Pancreas (tissue), 10 donors: ENCODE data around the gene RPL31. TPM values are rescaled to one million over a fixed set of nuclear protein-coding genes. Genes with fewer than 3 reads are reported as not detected.
"Not testable (repeated sequence)": the region's sequence is repeated elsewhere in the genome, so short reads cannot be mapped to it uniquely, and the experiment has no call there.

Source experiments
- ATAC-seq, 4 donors: fragments of 200-7000 bp; cut with Tn5 transposase; one replicate each; pipeline versions ENCODE4 v1.8.0 to v1.9.1; 2020; ENCODE audit warnings: mild to moderate bottlenecking in 4 of 4, moderate library complexity in 4 of 4
- DNase-seq, 6 donors: peaks; one replicate each; pipeline ENCODE4 v3.0.0-alpha.2; 2020
- FAIRE-seq: peaks from 2 replicates; lab custom pipeline; 2012; peaks lifted over from hg19 to GRCh38; lab: Jason Lieb, UNC
- H3K27ac ChIP-seq, 4 donors: fragments of 200-600 bp; sonication (generic); 1 replicate in 3 of 4; 2 replicates in 1 of 4; pipeline versions ENCODE4 v1.5.0 to v1.8.0; 2020
- H3K27me3 ChIP-seq, 4 donors: fragments of 200-600 bp; one replicate each; pipeline ENCODE4 v1.8.0; 2021
- H3K36me3 ChIP-seq, 3 donors: fragments of 200-600 bp; sonication (generic) in 1 of 3; one replicate each; pipeline versions ENCODE4 v1.5.0 to v1.8.0; 2020 to 2021
- H3K4me1 ChIP-seq, 3 donors: fragments of 200-600 bp; one replicate each; pipeline ENCODE4 v1.8.0; 2021
- H3K4me3 ChIP-seq, 4 donors: fragments of 200-600 bp; sonication (generic) in 2 of 4; one replicate each; pipeline versions ENCODE4 v1.5.0 to v1.8.0; 2020 to 2021
- H3K9me3 ChIP-seq, 4 donors: fragments of 200-600 bp; one replicate each; pipeline ENCODE4 v1.8.0; 2021
- WGBS, 2 donors: extraction: QIAGEN DNeasy Blood & Tissue Kit; methylation state at CpG; one replicate each; pipeline ENCODE4 v1.1.7; 2013; 5-methylcytosine and 5-hydroxymethylcytosine counted together
- intact Hi-C, 3 donors: fragments of 100-400 bp; cut with DNase I; formaldehyde crosslinking; loops; one replicate each; pipeline versions ENCODE4 v1.11.1 to v1.14.2; 2022
- polyA plus RNA-seq, 2 donors: library from polyadenylated mRNA; stranded (reverse); fragments of 200-250 nt; gene quantifications; one replicate each; pipeline ENCODE4 v1.2.3, GENCODE V29; 2013
- total RNA-seq, 6 donors: library from RNA; stranded (reverse); fragmentation: NEBNext Ultra II Directional in 4 of 6; extraction: Animal tissue kit (Norgen Biotek cat#: 25700) in 4 of 6; gene quantifications; one replicate each; pipeline versions ENCODE4 v1.2.1 to v1.2.4, GENCODE V29; 2021 to 2023
- TF ChIP-seq, protein P1 (sequence below), 4 donors: fragments of 200-600 bp; sonication (generic) in 3 of 4; IDR thresholded peaks; one replicate each; pipeline versions ENCODE4 v1.5.0 to v1.8.0; 2021; ENCODE audit warnings: antibody characterized with exemption in 4 of 4
- donor health status: healthy with polysubstance abuse.
- donor health status: DM: no; HTN: no; CAD: no; lungs with moderate emphysema.
- donor health status: DM: no; HTN: no; CAD: no.
- donor health status: control.
- donor health status: control.
- donor health status: Bipolar disorder and iron deficiency.
- donor health status: DM: yes; HTN: yes; CAD: no.
- donor health status: DM: no; HTN: no; CAD: no.
- donor health status: DM: no; HTN: no; CAD: no.
- donor health status: DM: yes; HTN: yes; CAD: no.

The RPL31 gene
- total and polyA plus RNA-seq, 8 donors = 583 to 3,410 (median 959) TPM

DNA sequence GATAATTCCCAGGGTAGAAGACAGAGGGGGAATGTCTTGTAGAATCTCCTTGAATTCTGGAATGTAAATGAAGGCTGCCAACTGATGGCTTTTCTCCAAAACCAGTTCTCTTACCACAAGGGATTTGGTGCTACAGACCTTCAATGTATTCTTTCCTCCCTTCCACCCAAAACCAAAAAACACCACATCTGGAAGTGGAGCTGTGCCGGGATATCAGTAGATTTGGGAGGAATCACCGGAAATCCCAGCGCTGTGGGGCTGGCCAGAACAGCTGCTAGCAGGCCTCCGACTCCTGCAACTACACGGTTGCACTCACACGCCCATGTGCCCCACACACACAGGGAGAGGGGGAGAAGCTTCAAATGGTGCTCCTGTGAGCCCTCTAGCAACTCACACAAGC, 45.7 kb downstream of the RPL31 start:
- ATAC-seq (peak in 2 of 4 donors; percentile 8 to 26), FAIRE-seq (no peak), DNase-seq (no peak)
- H3K4me1 ChIP-seq = peaks cover 6 to 14% (median 7%) of the 10 kb centered on the region in 3 donors
- intact Hi-C loops = no loop called here
- peaks cover 0 to 17% (median 0%) of the 10 kb centered on the region in 3 donors for H3K36me3 ChIP-seq
- TF ChIP-seq, protein P1, sequence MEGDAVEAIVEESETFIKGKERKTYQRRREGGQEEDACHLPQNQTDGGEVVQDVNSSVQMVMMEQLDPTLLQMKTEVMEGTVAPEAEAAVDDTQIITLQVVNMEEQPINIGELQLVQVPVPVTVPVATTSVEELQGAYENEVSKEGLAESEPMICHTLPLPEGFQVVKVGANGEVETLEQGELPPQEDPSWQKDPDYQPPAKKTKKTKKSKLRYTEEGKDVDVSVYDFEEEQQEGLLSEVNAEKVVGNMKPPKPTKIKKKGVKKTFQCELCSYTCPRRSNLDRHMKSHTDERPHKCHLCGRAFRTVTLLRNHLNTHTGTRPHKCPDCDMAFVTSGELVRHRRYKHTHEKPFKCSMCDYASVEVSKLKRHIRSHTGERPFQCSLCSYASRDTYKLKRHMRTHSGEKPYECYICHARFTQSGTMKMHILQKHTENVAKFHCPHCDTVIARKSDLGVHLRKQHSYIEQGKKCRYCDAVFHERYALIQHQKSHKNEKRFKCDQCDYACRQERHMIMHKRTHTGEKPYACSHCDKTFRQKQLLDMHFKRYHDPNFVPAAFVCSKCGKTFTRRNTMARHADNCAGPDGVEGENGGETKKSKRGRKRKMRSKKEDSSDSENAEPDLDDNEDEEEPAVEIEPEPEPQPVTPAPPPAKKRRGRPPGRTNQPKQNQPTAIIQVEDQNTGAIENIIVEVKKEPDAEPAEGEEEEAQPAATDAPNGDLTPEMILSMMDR (IDR thresholded peaks at IDR 0.05) = no peak
- 92 to 93% methylated on average over 6 of the region's 6 CpGs for WGBS, 2 donors
- H3K27me3 ChIP-seq = no peaks in the 10 kb centered on the region
- peak overlapping the region in 3 of 4 donors; percentile 20 to 70 (median 53) for H3K27ac ChIP-seq
- no peaks in the 10 kb centered on the region for H3K9me3 ChIP-seq
- no peak overlapping the region for H3K4me3 ChIP-seq

DNA sequence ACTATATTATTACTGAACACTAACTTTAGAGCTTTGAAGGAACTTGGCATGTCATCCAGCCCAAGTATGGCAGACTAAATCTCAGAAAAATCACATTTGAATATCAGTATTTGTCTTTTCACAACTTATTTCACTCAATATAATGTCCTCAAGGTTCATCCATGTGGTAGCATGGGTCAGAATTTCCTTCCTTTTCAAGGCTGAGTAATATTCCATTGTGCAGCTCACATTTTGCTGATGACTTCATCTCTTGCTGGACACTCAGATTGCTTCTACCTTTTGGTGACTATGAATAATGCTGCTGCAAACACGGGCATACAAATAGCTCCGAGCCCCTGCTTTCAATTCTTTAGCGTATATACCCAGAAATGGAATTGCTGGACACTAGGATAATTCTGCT, 46.7 kb downstream of the RPL31 start:
- intact Hi-C loops = no loop called here
- Histone ChIP-seq H3K4me3 (no peak overlapping the region), H3K27ac (no peak overlapping the region), H3K4me1 (peaks cover 6 to 14% (median 7%) of the 10 kb centered on the region in 3 donors), H3K9me3 (no peaks in the 10 kb centered on the region), H3K27me3 (no peaks in the 10 kb centered on the region), H3K36me3 (peaks cover 0 to 25% (median 6%) of the 10 kb centered on the region in 3 donors)
- ATAC-seq (no peak), FAIRE-seq (no peak), DNase-seq (no peak)
- TF ChIP-seq, protein P1 (IDR thresholded peaks at IDR 0.05) = no peak
- 65 to 84% methylated on average over 3 of the region's 3 CpGs for WGBS, 2 donors

DNA sequence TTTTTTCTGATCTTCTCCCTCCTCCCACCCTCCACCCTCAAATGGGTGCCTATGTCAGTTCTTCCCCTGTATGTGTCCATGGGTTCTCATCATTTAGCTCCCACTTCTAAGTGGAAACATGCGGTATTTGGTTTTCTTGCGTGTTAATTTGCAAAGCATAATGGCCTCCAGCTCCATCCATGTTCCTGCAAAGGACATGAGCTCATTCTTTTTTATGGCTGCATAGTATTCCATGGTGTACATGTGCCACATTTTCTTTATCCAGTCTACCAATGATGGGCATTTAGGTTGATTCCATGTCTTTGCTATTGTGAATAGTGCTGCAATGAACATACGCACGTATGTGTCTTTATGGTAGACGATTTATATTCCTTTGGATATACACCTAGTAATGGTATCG, 48.8 kb downstream of the RPL31 start:
- 97 to 98% methylated on average over 6 of the region's 6 CpGs for WGBS, 2 donors
- FAIRE-seq, DNase-seq, H3K4me3 ChIP-seq, H3K27ac ChIP-seq, ATAC-seq, intact Hi-C loops, H3K9me3 ChIP-seq, H3K27me3 ChIP-seq: not testable (repeated sequence)
- Histone ChIP-seq H3K4me1 (peaks cover 6 to 14% (median 7%) of the 10 kb centered on the region in 3 donors), H3K36me3 (peaks cover 0 to 29% (median 10%) of the 10 kb centered on the region in 3 donors)

DNA sequence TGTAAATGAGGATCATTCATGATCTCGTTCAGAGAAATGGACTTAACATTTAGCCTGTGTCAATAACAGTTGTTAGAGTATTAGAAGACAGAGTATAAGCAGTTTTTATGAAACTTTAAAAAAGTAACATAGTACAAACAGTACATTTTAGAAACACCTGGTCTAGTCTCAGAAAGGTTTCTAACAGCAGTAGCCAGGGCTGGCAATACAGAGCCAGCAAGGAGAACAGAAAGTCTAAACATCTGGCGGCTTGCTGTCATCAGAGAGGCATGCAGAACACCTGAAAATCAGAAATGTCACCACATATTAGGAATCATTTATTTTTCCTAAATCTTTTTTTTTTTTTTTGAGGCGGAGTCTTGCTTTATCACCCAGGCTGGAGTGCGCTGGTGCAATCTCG, 50.1 kb downstream of the RPL31 start:
- WGBS, 2 donors = 93 to 97% methylated on average over 5 of the region's 5 CpGs
- TF ChIP-seq, protein P1 (IDR thresholded peaks at IDR 0.05) = no peak
- no peak for ATAC-seq
- Histone ChIP-seq H3K9me3 (no peaks in the 10 kb centered on the region), H3K36me3 (peaks cover 0 to 36% (median 10%) of the 10 kb centered on the region in 3 donors), H3K4me3 (no peak overlapping the region), H3K4me1 (peaks cover 5 to 11% (median 7%) of the 10 kb centered on the region in 3 donors), H3K27ac (no peak overlapping the region), H3K27me3 (no peaks in the 10 kb centered on the region)
- FAIRE-seq = no peak
- intact Hi-C loops = no loop called here
- DNase-seq = no peak

DNA sequence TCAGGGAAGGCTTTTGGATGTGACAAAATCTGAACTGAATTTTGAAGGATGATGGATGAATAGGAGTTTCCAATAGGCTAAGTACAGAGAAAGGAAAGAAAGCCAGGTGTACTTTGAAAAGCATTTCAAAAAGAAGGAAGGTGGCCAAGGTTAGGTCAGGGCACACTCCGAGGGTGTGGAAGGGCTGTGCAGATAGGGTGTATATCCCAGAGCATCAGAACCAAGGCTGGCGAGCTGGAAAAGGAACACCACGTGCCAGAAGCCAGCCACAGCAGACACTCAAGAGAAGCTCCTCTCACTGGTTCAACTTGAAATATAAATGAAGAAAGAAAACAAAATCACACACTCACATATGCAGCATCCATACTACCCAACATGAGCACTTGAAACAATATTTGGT, 51.0 kb downstream of the RPL31 start:
- H3K4me3 ChIP-seq = no peak overlapping the region
- DNase-seq = no peak
- H3K9me3 ChIP-seq = no peaks in the 10 kb centered on the region
- ATAC-seq = no peak
- FAIRE-seq = no peak
- intact Hi-C loops = no loop called here
- 75 to 81% methylated on average over 3 of the region's 3 CpGs for WGBS, 2 donors
- TF ChIP-seq, protein P1 (IDR thresholded peaks at IDR 0.05) = no peak
- H3K27ac ChIP-seq = no peak overlapping the region
- peaks cover 0 to 1% (median under 1%) of the 10 kb centered on the region in 3 donors for H3K4me1 ChIP-seq
- no peaks in the 10 kb centered on the region for H3K27me3 ChIP-seq
- peaks cover 0 to 46% (median 14%) of the 10 kb centered on the region in 3 donors for H3K36me3 ChIP-seq

Other genes with a start within 250 kb of the RPL31 start
- 10 to 100 TPM; 27.2 to 46.3 (median 32.7) TPM for gene NPAS2, start 182.2 kb upstream of the RPL31 start, total RNA-seq
- gene NPAS2, start 182.2 kb upstream of the RPL31 start, polyA plus RNA-seq = 10 to 100 TPM; 20.6 to 35.3 TPM
- 10 to 100 TPM; 21.3 to 43.2 (median 31.1) TPM for gene TBC1D8, start 149.1 kb downstream of the RPL31 start, total RNA-seq
- 10 to 100 TPM; 37.1 to 46.2 TPM for gene TBC1D8, start 149.1 kb downstream of the RPL31 start, polyA plus RNA-seq